Panc1 (cell line): Measurements from ENCODE around the gene STON1.

ENCODE experiments used
- CTCF ChIP-seq: fragments of 450-650 bp; IDR thresholded peaks from 2 replicates; pipeline ENCODE4 v1.5.1; 2017; ENCODE audit warnings: mild to moderate bottlenecking
- POLR2AphosphoS5 ChIP-seq: IDR thresholded peaks from 2 replicates; pipeline ENCODE4 v1.6.1; 2012; ENCODE audit warnings: mild to moderate bottlenecking, low read depth, low read length, moderate library complexity
- REST ChIP-seq, 2 experiments: IDR thresholded peaks; 2 replicates each; pipeline ENCODE4 v1.6.1; 2011 to 2012; ENCODE audit warnings: low read depth in 2 of 2, control low read depth in 1 of 2, low read length in 1 of 2, mild to moderate bottlenecking in 1 of 2, moderate library complexity in 1 of 2; ENCODE audit not compliant: insufficient read depth in 1 of 2

GRCh38 chr2:48549972-48550371 is 20.0 kb downstream of the STON1 start:
- TF ChIP-seq CTCF (no peak), POLR2AphosphoS5 (no peak), REST (IDR thresholded peaks at IDR 0.05; ENCODE audit: insufficient read depth in 1 of 2, low read depth in 2 of 2, low read length in 1 of 2) (no peak)
